ENCODE results near the gene NFIL3.
"Not testable (repeated sequence)": the region's sequence is repeated elsewhere in the genome, so short reads cannot be mapped to it uniquely, and the experiment has no call there.

The NFIL3 gene

GRCh38 chr9:91392435-91392834 lies 31.2 kb downstream of the NFIL3 start:
- no peak for DNase-seq

GRCh38 chr9:91391818-91392217 lies 31.8 kb downstream of the NFIL3 start:
- no peak for DNase-seq

- peak; percentile 29 for DNase-seq
These were observed 32.2 kb downstream of the NFIL3 start for GRCh38 chr9:91391412-91391811.

- not testable (repeated sequence) for DNase-seq
These were observed 33.9 kb downstream of the NFIL3 start for GRCh38 chr9:91389686-91390085.

GRCh38 chr9:91386765-91387164 lies 36.9 kb downstream of the NFIL3 start:
- DNase-seq, result no peak

- DNase-seq, result no peak
These were observed 38.7 kb downstream of the NFIL3 start for GRCh38 chr9:91384954-91385353.

GRCh38 chr9:91383577-91383976 lies 40.1 kb downstream of the NFIL3 start:
- no peak for DNase-seq

GRCh38 chr9:91382298-91382697 lies 41.3 kb downstream of the NFIL3 start:
- no peak for DNase-seq

GRCh38 chr9:91379426-91379825 lies 44.2 kb downstream of the NFIL3 start:
- no peak for DNase-seq

- peak; percentile 74 for DNase-seq
These were observed 44.9 kb downstream of the NFIL3 start for GRCh38 chr9:91378695-91379127.

- not testable (repeated sequence) for DNase-seq
These were observed 45.6 kb downstream of the NFIL3 start for GRCh38 chr9:91378054-91378453.

- peak; percentile 62 for DNase-seq
These were observed 47.4 kb downstream of the NFIL3 start for GRCh38 chr9:91376239-91376638.

GRCh38 chr9:91374939-91375338 lies 48.7 kb downstream of the NFIL3 start:
- peak; percentile 93 for DNase-seq

GRCh38 chr9:91371894-91372293 lies 51.7 kb downstream of the NFIL3 start:
- no peak for DNase-seq

- not testable (repeated sequence) for DNase-seq
These were observed 53.6 kb downstream of the NFIL3 start for GRCh38 chr9:91370006-91370405.

GRCh38 chr9:91364702-91365101 lies 58.9 kb downstream of the NFIL3 start:
- no peak for DNase-seq

- DNase-seq, result no peak
These were observed 59.6 kb downstream of the NFIL3 start for GRCh38 chr9:91364005-91364404.

- no peak for DNase-seq
These were observed 61.5 kb downstream of the NFIL3 start for GRCh38 chr9:91362051-91362611.

GRCh38 chr9:91361291-91362050 lies 62.2 kb downstream of the NFIL3 start, which contains the start of gene AUH:
Gene AUH, minus strand, starts transcription at chr9:91361918. Its CDS starts 29 bp downstream, at chr9:91361889.
- peak; percentile 72 for DNase-seq

- DNase-seq, result no peak
These were observed 62.9 kb downstream of the NFIL3 start for GRCh38 chr9:91360551-91361290.

- no peak for DNase-seq
These were observed 63.7 kb downstream of the NFIL3 start for GRCh38 chr9:91359734-91360470.

GRCh38 chr9:91359083-91359482 lies 64.5 kb downstream of the NFIL3 start:
- DNase-seq, result no peak
